ENCODE results near the gene MED23.

Gene MED23

DNA sequence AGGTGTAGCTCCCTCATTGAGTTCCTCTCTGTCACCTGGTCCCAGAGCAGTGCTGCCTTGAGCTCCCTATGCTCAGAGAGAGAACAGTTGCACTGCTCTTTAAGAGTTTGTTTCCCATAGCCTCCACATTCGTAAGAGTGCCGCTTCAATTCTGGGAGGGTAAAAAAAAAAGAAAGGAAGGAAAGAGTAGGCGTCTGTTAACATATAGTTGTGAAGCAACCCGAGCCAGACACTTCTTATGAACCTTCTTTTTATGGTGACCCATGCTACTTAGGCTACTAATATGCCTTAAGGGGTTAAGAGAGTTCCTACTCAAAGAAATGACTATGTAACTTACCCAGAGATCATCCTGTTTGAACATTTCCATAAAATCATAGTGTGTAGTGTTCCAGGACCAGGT lies 59.3 kb downstream of the MED23 start:
- TF ChIP-seq TAF1 (IDR thresholded peaks at IDR 0.05; ENCODE audit: low read depth), result no peak
- no peak for TF ChIP-seq RAD21 (IDR thresholded peaks at IDR 0.05; ENCODE audit: low read depth)
- no peak for TF ChIP-seq EP300 (IDR thresholded peaks at IDR 0.05; ENCODE audit: borderline replicate concordance)
- no peak for TF ChIP-seq EGR1 (IDR thresholded peaks at IDR 0.05)
- no peak for TF ChIP-seq CREB1 (IDR thresholded peaks at IDR 0.05; ENCODE audit: low read depth)
- TF ChIP-seq, protein P1, sequence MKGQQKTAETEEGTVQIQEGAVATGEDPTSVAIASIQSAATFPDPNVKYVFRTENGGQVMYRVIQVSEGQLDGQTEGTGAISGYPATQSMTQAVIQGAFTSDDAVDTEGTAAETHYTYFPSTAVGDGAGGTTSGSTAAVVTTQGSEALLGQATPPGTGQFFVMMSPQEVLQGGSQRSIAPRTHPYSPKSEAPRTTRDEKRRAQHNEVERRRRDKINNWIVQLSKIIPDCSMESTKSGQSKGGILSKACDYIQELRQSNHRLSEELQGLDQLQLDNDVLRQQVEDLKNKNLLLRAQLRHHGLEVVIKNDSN (IDR thresholded peaks at IDR 0.05), result no peak
- no peak for TF ChIP-seq FOXM1 (IDR thresholded peaks at IDR 0.05; ENCODE audit: borderline replicate concordance, low read depth)
- TF ChIP-seq ZBTB7A (IDR thresholded peaks at IDR 0.05; ENCODE audit: low read depth), result no peak
- TF ChIP-seq CEBPB (IDR thresholded peaks at IDR 0.05), result no peak
- TF ChIP-seq, protein P2, sequence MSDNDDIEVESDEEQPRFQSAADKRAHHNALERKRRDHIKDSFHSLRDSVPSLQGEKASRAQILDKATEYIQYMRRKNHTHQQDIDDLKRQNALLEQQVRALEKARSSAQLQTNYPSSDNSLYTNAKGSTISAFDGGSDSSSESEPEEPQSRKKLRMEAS (IDR thresholded peaks at IDR 0.05), result no peak
- no peak for TF ChIP-seq YY1 (IDR thresholded peaks at IDR 0.05; ENCODE audit: low read depth)
- TF ChIP-seq NFIC (IDR thresholded peaks at IDR 0.05), result no peak
- TF ChIP-seq, protein P3, sequence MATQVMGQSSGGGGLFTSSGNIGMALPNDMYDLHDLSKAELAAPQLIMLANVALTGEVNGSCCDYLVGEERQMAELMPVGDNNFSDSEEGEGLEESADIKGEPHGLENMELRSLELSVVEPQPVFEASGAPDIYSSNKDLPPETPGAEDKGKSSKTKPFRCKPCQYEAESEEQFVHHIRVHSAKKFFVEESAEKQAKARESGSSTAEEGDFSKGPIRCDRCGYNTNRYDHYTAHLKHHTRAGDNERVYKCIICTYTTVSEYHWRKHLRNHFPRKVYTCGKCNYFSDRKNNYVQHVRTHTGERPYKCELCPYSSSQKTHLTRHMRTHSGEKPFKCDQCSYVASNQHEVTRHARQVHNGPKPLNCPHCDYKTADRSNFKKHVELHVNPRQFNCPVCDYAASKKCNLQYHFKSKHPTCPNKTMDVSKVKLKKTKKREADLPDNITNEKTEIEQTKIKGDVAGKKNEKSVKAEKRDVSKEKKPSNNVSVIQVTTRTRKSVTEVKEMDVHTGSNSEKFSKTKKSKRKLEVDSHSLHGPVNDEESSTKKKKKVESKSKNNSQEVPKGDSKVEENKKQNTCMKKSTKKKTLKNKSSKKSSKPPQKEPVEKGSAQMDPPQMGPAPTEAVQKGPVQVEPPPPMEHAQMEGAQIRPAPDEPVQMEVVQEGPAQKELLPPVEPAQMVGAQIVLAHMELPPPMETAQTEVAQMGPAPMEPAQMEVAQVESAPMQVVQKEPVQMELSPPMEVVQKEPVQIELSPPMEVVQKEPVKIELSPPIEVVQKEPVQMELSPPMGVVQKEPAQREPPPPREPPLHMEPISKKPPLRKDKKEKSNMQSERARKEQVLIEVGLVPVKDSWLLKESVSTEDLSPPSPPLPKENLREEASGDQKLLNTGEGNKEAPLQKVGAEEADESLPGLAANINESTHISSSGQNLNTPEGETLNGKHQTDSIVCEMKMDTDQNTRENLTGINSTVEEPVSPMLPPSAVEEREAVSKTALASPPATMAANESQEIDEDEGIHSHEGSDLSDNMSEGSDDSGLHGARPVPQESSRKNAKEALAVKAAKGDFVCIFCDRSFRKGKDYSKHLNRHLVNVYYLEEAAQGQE (IDR thresholded peaks at IDR 0.05; ENCODE audit: low read depth), result no peak
- TF ChIP-seq TCF12 (IDR thresholded peaks at IDR 0.05; ENCODE audit: low read depth), result no peak
- no peak for TF ChIP-seq TEAD4 (IDR thresholded peaks at IDR 0.05)

DNA sequence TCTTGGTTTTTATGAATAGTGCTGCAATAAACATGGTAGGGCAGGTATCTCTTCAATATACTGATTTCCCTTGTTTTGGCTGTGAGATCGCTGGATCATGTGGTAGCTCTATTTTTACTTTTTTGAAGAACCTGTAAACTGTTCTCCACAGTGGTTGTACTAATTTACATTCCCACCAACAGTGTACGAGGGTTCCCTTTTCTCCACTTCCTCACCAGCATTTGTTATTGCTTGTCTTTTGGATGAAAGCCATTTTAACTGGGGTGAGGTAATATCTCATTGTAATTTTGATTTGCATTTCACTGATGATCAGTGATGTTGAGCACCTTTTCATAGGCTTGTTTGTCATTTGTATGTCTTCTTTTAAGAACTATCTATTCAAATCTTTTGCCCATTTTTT lies 63.0 kb downstream of the MED23 start:
- TF ChIP-seq NFIC (IDR thresholded peaks at IDR 0.05), result no peak
- TF ChIP-seq, protein P1 (IDR thresholded peaks at IDR 0.05), result no peak
- TF ChIP-seq, protein P3 (IDR thresholded peaks at IDR 0.05; ENCODE audit: low read depth), result no peak
- TF ChIP-seq RAD21 (IDR thresholded peaks at IDR 0.05; ENCODE audit: low read depth), result no peak
- TF ChIP-seq EP300 (IDR thresholded peaks at IDR 0.05; ENCODE audit: borderline replicate concordance), result no peak
- TF ChIP-seq ZBTB7A (IDR thresholded peaks at IDR 0.05; ENCODE audit: low read depth), result no peak
- no peak for TF ChIP-seq CREB1 (IDR thresholded peaks at IDR 0.05; ENCODE audit: low read depth)
- no peak for TF ChIP-seq FOXM1 (IDR thresholded peaks at IDR 0.05; ENCODE audit: borderline replicate concordance, low read depth)
- no peak for TF ChIP-seq CEBPB (IDR thresholded peaks at IDR 0.05)

DNA sequence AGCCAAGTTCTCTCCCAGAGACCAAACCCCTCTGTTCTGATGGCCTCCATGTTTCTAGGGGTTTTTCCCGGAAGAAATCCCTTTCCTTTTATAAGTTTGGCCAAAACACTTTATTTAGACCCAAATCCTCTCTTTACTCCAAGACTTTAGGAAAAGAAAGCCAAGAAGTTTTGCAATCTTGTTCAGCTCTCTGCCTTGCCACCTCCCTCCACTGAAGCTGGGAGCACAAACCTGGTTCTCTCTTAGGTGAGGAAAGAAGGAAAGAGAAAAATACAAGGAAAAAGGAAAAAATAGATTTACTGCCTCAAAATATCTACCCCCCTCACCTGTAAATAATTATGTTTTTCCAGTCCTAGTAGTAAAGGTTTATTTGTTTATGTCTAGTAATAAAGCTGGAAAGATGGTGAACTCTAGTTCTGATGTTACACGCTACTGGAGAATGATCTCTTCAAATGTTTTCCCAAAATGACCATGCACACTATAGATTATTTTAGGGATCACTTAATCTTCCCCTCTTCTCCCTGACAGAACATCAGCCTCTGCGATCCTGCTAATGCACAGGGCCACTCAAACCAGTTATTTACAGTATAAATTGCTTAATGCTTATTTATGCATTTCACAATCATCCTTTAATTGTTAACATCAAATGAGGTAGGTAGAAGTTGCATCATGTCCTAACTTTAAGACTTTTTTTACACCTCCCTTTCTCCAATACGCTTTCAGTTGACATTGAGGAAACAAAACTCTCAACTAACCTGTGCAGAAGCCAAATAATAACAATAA lies 65.9 kb downstream of the MED23 start:
- TF ChIP-seq CEBPB (IDR thresholded peaks at IDR 0.05), result no peak
- TF ChIP-seq NFIC (IDR thresholded peaks at IDR 0.05), result no peak
- TF ChIP-seq EP300 (IDR thresholded peaks at IDR 0.05; ENCODE audit: borderline replicate concordance), result no peak
- TF ChIP-seq, protein P2 (IDR thresholded peaks at IDR 0.05), result no peak
- no peak for TF ChIP-seq ZBTB7A (IDR thresholded peaks at IDR 0.05; ENCODE audit: low read depth)
- TF ChIP-seq TCF12 (IDR thresholded peaks at IDR 0.05; ENCODE audit: low read depth), result no peak
- no peak for TF ChIP-seq TEAD4 (IDR thresholded peaks at IDR 0.05)
- TF ChIP-seq, protein P3 (IDR thresholded peaks at IDR 0.05; ENCODE audit: low read depth), result no peak
- no peak for TF ChIP-seq TAF1 (IDR thresholded peaks at IDR 0.05; ENCODE audit: low read depth)

DNA sequence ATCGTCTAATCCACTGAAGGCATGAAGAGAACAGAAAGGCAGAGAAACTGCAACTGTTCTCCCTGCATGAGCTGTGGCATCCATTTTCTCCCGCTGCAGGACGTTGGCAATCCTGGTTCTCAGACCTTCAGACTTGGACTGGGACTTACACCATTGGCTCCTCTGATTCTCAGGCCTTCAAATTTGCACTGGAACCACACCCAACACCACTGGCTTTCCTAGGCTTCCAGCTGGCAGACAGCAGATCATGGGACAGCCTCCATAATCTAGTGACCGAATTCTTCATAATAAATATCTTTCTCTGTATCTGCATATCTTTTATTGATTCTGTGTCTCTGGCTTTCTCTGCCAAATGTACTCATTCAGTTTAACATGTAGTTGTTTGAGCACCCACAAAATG lies 69.1 kb downstream of the MED23 start:
- TF ChIP-seq EGR1 (IDR thresholded peaks at IDR 0.05), result no peak
- no peak for TF ChIP-seq YY1 (IDR thresholded peaks at IDR 0.05; ENCODE audit: low read depth)
- TF ChIP-seq CREB1 (IDR thresholded peaks at IDR 0.05; ENCODE audit: low read depth), result no peak
- TF ChIP-seq, protein P3 (IDR thresholded peaks at IDR 0.05; ENCODE audit: low read depth), result no peak
